HepG2 (cell line): ENCODE results near the gene PTPRM.

Source experiments
- ARHGAP35 ChIP-seq: sonication (generic); formaldehyde crosslinking; IDR thresholded peaks from 2 replicates; pipeline ENCODE4 v1.9.0; 2022; ENCODE audit warnings: mild to moderate bottlenecking, inconsistent platforms, moderate library complexity, missing genetic modification reagents, borderline replicate concordance
- ATF5 ChIP-seq: sonication (generic); formaldehyde crosslinking; IDR thresholded peaks from 2 replicates; pipeline ENCODE4 v1.4.0; 2020; ENCODE audit warnings: mild to moderate bottlenecking, low read depth, missing genetic modification reagents
- POLR2A ChIP-seq, 2 experiments: IDR thresholded peaks; 2 replicates each; pipeline ENCODE4 v1.6.1; 2011; ENCODE audit warnings: low read depth in 2 of 2, low read length in 2 of 2, mild to moderate bottlenecking in 1 of 2, moderate library complexity in 1 of 2; ENCODE audit not compliant: insufficient read depth in 1 of 2
- POLR2AphosphoS5 ChIP-seq: IDR thresholded peaks from 2 replicates; pipeline ENCODE4 v1.6.1; 2012; ENCODE audit warnings: low read depth, low read length
- RNF2 ChIP-seq: fragments of 450-650 bp; conservative IDR thresholded peaks from 2 replicates; pipeline ENCODE4 v1.6.1; 2016; ENCODE audit warnings: low read depth
- RORA ChIP-seq: sonication (generic); formaldehyde crosslinking; IDR thresholded peaks from 2 replicates; pipeline ENCODE4 v1.5.0; 2020; ENCODE audit warnings: mild to moderate bottlenecking, missing genetic modification reagents, moderate library complexity
- SETDB1 ChIP-seq: sonication (generic); formaldehyde crosslinking; IDR thresholded peaks from 2 replicates; pipeline ENCODE4 v1.5.1; 2020; ENCODE audit warnings: missing genetic modification reagents, mild to moderate bottlenecking, borderline replicate concordance
- TEAD2 ChIP-seq: sonication (generic); formaldehyde crosslinking; IDR thresholded peaks from 2 replicates; pipeline ENCODE4 v1.9.0; 2021; ENCODE audit warnings: missing genetic modification reagents
- XBP1 ChIP-seq: sonication (generic); formaldehyde crosslinking; IDR thresholded peaks from 2 replicates; pipeline ENCODE4 v1.5.0; 2020; ENCODE audit warnings: missing genetic modification reagents
- ZNF629 ChIP-seq: sonication (generic); formaldehyde crosslinking; conservative IDR thresholded peaks from 2 replicates; pipeline ENCODE4 v1.5.0; 2020; ENCODE audit warnings: missing genetic modification reagents
- TF ChIP-seq, protein P1 (sequence below): sonication (generic); formaldehyde crosslinking; IDR thresholded peaks from 2 replicates; pipeline ENCODE4 v1.5.0; 2020; ENCODE audit warnings: mild to moderate bottlenecking, missing genetic modification reagents, moderate library complexity

DNA sequence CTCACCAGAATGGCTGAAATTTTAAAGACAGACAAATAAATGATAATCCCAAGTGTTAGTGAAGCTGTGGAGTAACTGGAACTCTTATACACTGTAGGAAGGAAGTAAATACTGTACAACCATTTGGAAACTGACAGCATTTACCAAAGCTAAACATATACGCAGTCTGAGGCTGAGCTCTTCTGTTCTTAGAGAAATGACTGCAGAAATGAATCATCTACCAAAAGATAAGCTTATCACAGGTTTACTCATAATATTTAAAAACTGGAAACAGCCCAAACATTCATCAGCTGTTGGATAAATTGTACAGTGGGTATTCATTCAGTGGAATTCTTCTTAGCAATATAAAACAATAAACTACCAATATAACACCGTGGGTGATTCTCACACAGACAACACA, 824.0 kb downstream of the PTPRM start:
- TF ChIP-seq ATF5 (CRISPR knock-in tag) (no peak), RORA (CRISPR knock-in tag) (no peak), ARHGAP35 (no peak), SETDB1 (CRISPR knock-in tag) (no peak), RNF2 (no peak), POLR2A (IDR thresholded peaks at IDR 0.05; ENCODE audit: insufficient read depth in 1 of 2, low read depth in 2 of 2, low read length in 2 of 2) (no peak), XBP1 (CRISPR knock-in tag) (no peak), ZNF629 (no peak), POLR2AphosphoS5 (no peak), TEAD2 (CRISPR knock-in tag) (no peak)
- TF ChIP-seq, protein P1, sequence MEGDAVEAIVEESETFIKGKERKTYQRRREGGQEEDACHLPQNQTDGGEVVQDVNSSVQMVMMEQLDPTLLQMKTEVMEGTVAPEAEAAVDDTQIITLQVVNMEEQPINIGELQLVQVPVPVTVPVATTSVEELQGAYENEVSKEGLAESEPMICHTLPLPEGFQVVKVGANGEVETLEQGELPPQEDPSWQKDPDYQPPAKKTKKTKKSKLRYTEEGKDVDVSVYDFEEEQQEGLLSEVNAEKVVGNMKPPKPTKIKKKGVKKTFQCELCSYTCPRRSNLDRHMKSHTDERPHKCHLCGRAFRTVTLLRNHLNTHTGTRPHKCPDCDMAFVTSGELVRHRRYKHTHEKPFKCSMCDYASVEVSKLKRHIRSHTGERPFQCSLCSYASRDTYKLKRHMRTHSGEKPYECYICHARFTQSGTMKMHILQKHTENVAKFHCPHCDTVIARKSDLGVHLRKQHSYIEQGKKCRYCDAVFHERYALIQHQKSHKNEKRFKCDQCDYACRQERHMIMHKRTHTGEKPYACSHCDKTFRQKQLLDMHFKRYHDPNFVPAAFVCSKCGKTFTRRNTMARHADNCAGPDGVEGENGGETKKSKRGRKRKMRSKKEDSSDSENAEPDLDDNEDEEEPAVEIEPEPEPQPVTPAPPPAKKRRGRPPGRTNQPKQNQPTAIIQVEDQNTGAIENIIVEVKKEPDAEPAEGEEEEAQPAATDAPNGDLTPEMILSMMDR (CRISPR knock-in tag) = no peak
